WI38 (cell line): ENCODE data around the gene ULK4.

Experiments
- H3K4me3 ChIP-seq: 2 replicates; pipeline ENCODE4 v1.5.1; 2011; ENCODE audit warnings: low read depth, mild to moderate bottlenecking, control low read depth, low read length
- CTCF ChIP-seq: IDR thresholded peaks from 2 replicates; pipeline ENCODE4 v1.5.1; 2012; ENCODE audit warnings: low read depth, mild to moderate bottlenecking, control low read depth, low read length

The ULK4 gene

GRCh38 chr3:41331041-41331440, 630.9 kb downstream of the ULK4 start:
- no peak overlapping the region for H3K4me3 ChIP-seq
- TF ChIP-seq CTCF = no peak

GRCh38 chr3:41330465-41330864, 631.4 kb downstream of the ULK4 start:
- TF ChIP-seq CTCF = no peak
- no peak overlapping the region for H3K4me3 ChIP-seq

GRCh38 chr3:41329881-41330280, 632.0 kb downstream of the ULK4 start:
- TF ChIP-seq CTCF = no peak

GRCh38 chr3:41328926-41329325, 633.0 kb downstream of the ULK4 start:
- TF ChIP-seq CTCF = no peak
- H3K4me3 ChIP-seq = no peak overlapping the region

More at GRCh38 chr3:41329881-41330280, 632.0 kb downstream of the ULK4 start:
- no peak overlapping the region for H3K4me3 ChIP-seq

- TF ChIP-seq CTCF = no peak
- H3K4me3 ChIP-seq = no peak overlapping the region
Measured at GRCh38 chr3:41327718-41328117, 634.2 kb downstream of the ULK4 start.

- TF ChIP-seq CTCF = no peak
- H3K4me3 ChIP-seq = no peak overlapping the region
Measured at GRCh38 chr3:41324156-41324475, 637.8 kb downstream of the ULK4 start.

- TF ChIP-seq CTCF = no peak
- no peak overlapping the region for H3K4me3 ChIP-seq
Measured at GRCh38 chr3:41323467-41324155, 638.3 kb downstream of the ULK4 start.
